Neural crest cell (in vitro differentiated cells): Measurements from ENCODE around the gene MYO19. TPM values are rescaled to one million over a fixed set of nuclear protein-coding genes. Genes with fewer than 3 reads are reported as not detected.

Experiments used
- DNase-seq: peaks from one replicate; pipeline ENCODE4 v3.0.0; 2021; ENCODE audit warnings: low read depth, mixed read lengths, low spot score
- H3K27ac Mint-ChIP-seq: one replicate; pipeline ENCODE4 v1.8.0; 2021; ENCODE audit warnings: mild to moderate bottlenecking, mixed read lengths; ENCODE audit not compliant: unreplicated experiment
- H3K27me3 Mint-ChIP-seq: 2 replicates; pipeline ENCODE4 v1.8.0; 2021; ENCODE audit warnings: low read depth, mild to moderate bottlenecking, mixed read lengths
- H3K36me3 Mint-ChIP-seq: 2 replicates; pipeline ENCODE4 v1.8.0; 2021; ENCODE audit warnings: low read depth, mild to moderate bottlenecking, mixed read lengths
- H3K4me1 Mint-ChIP-seq: 2 replicates; pipeline ENCODE4 v1.8.0; 2021; ENCODE audit warnings: mixed read lengths
- H3K4me3 Mint-ChIP-seq: one replicate; pipeline ENCODE4 v1.8.0; 2021; ENCODE audit warnings: mild to moderate bottlenecking, mixed read lengths
- H3K9me3 Mint-ChIP-seq: 2 replicates; pipeline ENCODE4 v1.8.0; 2021; ENCODE audit warnings: mixed read lengths
- CTCF ChIP-seq: fragments of 200-600 bp; sonication (generic); conservative IDR thresholded peaks from 2 replicates; pipeline ENCODE4 v1.5.0; 2021; ENCODE audit warnings: antibody characterized with exemption, mild to moderate bottlenecking
- total RNA-seq: library from RNA; stranded (reverse); gene quantifications from 2 replicates; pipeline ENCODE4 v1.2.1, GENCODE V29; 2021

Gene MYO19
- total RNA-seq, 1 donor from 2014 or later = 104 TPM

- H3K4me3 Mint-ChIP-seq = no peak overlapping the region
- no peaks in the 10 kb centered on the region for H3K9me3 Mint-ChIP-seq
- peaks cover 11% of the 10 kb centered on the region for H3K36me3 Mint-ChIP-seq
- no peak for TF ChIP-seq CTCF
- DNase-seq = no peak
- H3K4me1 Mint-ChIP-seq = peaks cover 15% of the 10 kb centered on the region
- H3K27ac Mint-ChIP-seq = no peak overlapping the region
- no peaks in the 10 kb centered on the region for H3K27me3 Mint-ChIP-seq
Observed at GRCh38 chr17:36504156-36504545, 30.5 kb downstream of the MYO19 start.

- no peaks in the 10 kb centered on the region for H3K27me3 Mint-ChIP-seq
Observed at GRCh38 chr17:36503456-36504155, 31.1 kb downstream of the MYO19 start.

GRCh38 chr17:36501963-36502362, 32.7 kb downstream of the MYO19 start:
- H3K36me3 Mint-ChIP-seq = peaks cover 13% of the 10 kb centered on the region
- H3K27ac Mint-ChIP-seq = peak overlapping the region; percentile 92
- no peaks in the 10 kb centered on the region for H3K9me3 Mint-ChIP-seq
- peaks cover 18% of the 10 kb centered on the region for H3K4me1 Mint-ChIP-seq
- H3K27me3 Mint-ChIP-seq = no peaks in the 10 kb centered on the region
- H3K4me3 Mint-ChIP-seq = no peak overlapping the region
- no peak for TF ChIP-seq CTCF
- DNase-seq = no peak

More at GRCh38 chr17:36503456-36504155, 31.1 kb downstream of the MYO19 start:
- Mint-ChIP-seq H3K4me1 (peaks cover 16% of the 10 kb centered on the region), H3K27ac (peak overlapping the region; percentile 20), H3K36me3 (peaks cover 11% of the 10 kb centered on the region), H3K4me3 (no peak overlapping the region), H3K9me3 (no peaks in the 10 kb centered on the region)
- no peak for TF ChIP-seq CTCF
- DNase-seq = no peak

- peaks cover 13% of the 10 kb centered on the region for H3K36me3 Mint-ChIP-seq
Observed at GRCh38 chr17:36501351-36501750, 33.3 kb downstream of the MYO19 start.

DNA sequence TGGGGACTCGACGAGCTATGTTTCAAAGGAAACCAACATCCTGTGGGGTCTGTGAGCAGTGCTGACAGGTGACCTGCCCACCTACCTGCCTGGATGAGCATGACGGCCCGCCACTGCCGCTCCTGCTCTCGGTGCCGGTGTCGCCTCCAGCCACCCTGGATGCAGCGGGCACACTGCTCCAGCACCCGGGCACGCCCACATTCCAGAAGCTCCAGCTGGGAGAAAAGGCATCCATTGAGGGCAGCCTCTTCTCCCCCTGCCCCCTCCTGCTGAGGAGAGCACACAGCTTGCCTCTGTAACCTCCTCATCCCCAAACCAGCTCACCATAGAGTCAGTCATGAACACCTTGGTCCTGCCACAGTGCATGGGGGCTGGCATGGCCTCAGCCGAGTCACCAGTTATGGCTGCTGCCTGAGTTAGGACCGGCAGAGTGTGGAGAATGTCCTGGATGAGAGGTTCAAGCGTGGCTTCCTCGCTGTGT, 33.9 kb downstream of the MYO19 start:
- no peak for TF ChIP-seq CTCF
- no peaks in the 10 kb centered on the region for H3K27me3 Mint-ChIP-seq
- DNase-seq = no peak
- H3K4me1 Mint-ChIP-seq = peaks cover 29% of the 10 kb centered on the region
- H3K4me3 Mint-ChIP-seq = no peak overlapping the region
- H3K36me3 Mint-ChIP-seq = peaks cover 19% of the 10 kb centered on the region
- H3K27ac Mint-ChIP-seq = no peak overlapping the region
- no peaks in the 10 kb centered on the region for H3K9me3 Mint-ChIP-seq

More at GRCh38 chr17:36501351-36501750, 33.3 kb downstream of the MYO19 start:
- no peak for TF ChIP-seq CTCF
- Mint-ChIP-seq H3K27ac (no peak overlapping the region), H3K9me3 (no peaks in the 10 kb centered on the region), H3K4me1 (peaks cover 23% of the 10 kb centered on the region), H3K4me3 (no peak overlapping the region), H3K27me3 (no peaks in the 10 kb centered on the region)
- DNase-seq = no peak
